SH-SY5Y (cell line): ENCODE results near the gene LRFN4.

Experiments
- GATA2 ChIP-seq: IDR thresholded peaks from 2 replicates; pipeline ENCODE4 v1.6.1; 2011; ENCODE audit warnings: mild to moderate bottlenecking, low read depth, low read length
- GATA3 ChIP-seq: IDR thresholded peaks from 2 replicates; pipeline ENCODE4 v1.6.1; 2011; ENCODE audit warnings: low read depth, mild to moderate bottlenecking, low read length, moderate library complexity

DNA sequence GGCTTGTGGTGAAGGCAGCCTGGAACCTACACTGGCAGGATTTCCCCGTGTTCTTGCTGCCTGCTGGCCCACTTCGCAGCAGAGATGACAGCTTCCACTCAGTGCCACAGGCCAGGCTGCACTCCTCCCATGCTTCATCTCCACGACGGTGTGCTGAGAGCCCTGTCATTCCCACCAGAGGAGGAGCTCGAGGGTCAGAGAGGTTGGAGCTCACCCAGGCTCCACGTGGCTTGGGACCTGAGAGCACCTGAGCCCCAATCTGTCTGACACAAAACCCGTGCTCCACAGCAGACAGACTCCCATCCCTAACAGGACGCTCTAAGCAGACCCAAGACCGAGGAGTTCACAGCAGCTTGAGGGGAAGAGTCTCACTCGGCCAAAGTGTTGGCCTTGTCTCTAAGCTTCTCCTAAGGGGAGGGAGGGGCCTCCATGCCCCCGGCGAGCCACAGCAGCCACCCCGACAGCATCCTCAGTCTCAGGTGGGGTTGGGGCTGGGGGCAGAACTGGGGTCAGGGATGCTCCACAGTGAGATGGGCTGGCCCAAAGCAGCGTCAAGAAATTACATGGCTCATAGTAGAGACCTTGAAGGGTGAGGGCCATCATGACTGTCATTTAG, 10.7 kb downstream of the LRFN4 start:
- TF ChIP-seq GATA2: no peak
- no peak for TF ChIP-seq GATA3
